Left lobe of liver (tissue), 2 donors: ENCODE data around the gene CIB4. TPM values are rescaled to one million over a fixed set of nuclear protein-coding genes. Genes with fewer than 3 reads are reported as not detected.

Experiments used
- ATAC-seq: fragments of 200-7000 bp; cut with Tn5 transposase; one replicate; pipeline ENCODE4 v1.9.1; 2020; ENCODE audit warnings: mild to moderate bottlenecking, moderate library complexity
- DNase-seq: peaks from one replicate; pipeline ENCODE4 v3.0.0-alpha.2; 2020; ENCODE audit warnings: low spot score
- total RNA-seq: library from RNA; stranded (reverse); gene quantifications from one replicate; pipeline ENCODE4 v1.2.1, GENCODE V29; 2021
- donor health status: DM: no; HTN: no; CAD: no; lungs with moderate emphysema.
- donor health status: DM: no; HTN: yes; CAD: no.

CIB4 gene
- total RNA-seq, 1 donor from 2014 or later = not detected

GRCh38 chr2:26558271-26559043, 82.7 kb downstream of the CIB4 start:
- DNase-seq (no peak), ATAC-seq (no peak)

- no peak for DNase-seq
- no peak for ATAC-seq
Observed at GRCh38 chr2:26557244-26557925, 83.8 kb downstream of the CIB4 start.

GRCh38 chr2:26556309-26557243, 84.6 kb downstream of the CIB4 start:
- no peak for DNase-seq

GRCh38 chr2:26555246-26556133, 85.7 kb downstream of the CIB4 start:
- DNase-seq (no peak), ATAC-seq (no peak)

More at GRCh38 chr2:26556309-26557243, 84.6 kb downstream of the CIB4 start:
- ATAC-seq = peak; percentile 72

- DNase-seq = no peak
- no peak for ATAC-seq
Observed at GRCh38 chr2:26552641-26553374, 88.4 kb downstream of the CIB4 start.

- no peak for ATAC-seq
- DNase-seq = no peak
Observed at GRCh38 chr2:26550276-26551015, 90.7 kb downstream of the CIB4 start.

GRCh38 chr2:26542676-26543505, 98.3 kb downstream of the CIB4 start:
- DNase-seq (no peak), ATAC-seq (no peak)

GRCh38 chr2:26542194-26542455, 99.0 kb downstream of the CIB4 start:
- ATAC-seq = no peak

GRCh38 chr2:26541401-26542193, 99.6 kb downstream of the CIB4 start:
- ATAC-seq (no peak), DNase-seq (no peak)

More at GRCh38 chr2:26542194-26542455, 99.0 kb downstream of the CIB4 start:
- no peak for DNase-seq

- DNase-seq (no peak), ATAC-seq (no peak)
Observed at GRCh38 chr2:26540961-26541360, 100.2 kb downstream of the CIB4 start.

GRCh38 chr2:26540306-26540705, 100.9 kb downstream of the CIB4 start:
- ATAC-seq (no peak), DNase-seq (no peak)

GRCh38 chr2:26537826-26538475, 103.2 kb downstream of the CIB4 start:
- DNase-seq (no peak), ATAC-seq (no peak)

- ATAC-seq (no peak), DNase-seq (no peak)
Observed at GRCh38 chr2:26537069-26537825, 103.9 kb downstream of the CIB4 start.

- ATAC-seq (no peak), DNase-seq (no peak)
Observed at GRCh38 chr2:26536371-26537068, 104.6 kb downstream of the CIB4 start.

- no peak for DNase-seq
- no peak for ATAC-seq
Observed at GRCh38 chr2:26535663-26536275, 105.4 kb downstream of the CIB4 start.
